GM18498 (cell line): ENCODE results near the gene GPR15LG.

Source experiments
- ATAC-seq: cut with Tn5 transposase; IDR thresholded peaks from one replicate; pipeline ENCODE4 v1.9.1; 2021; ENCODE audit warnings: mild to moderate bottlenecking, moderate library complexity; ENCODE audit not compliant: unreplicated experiment

GPR15LG gene

DNA sequence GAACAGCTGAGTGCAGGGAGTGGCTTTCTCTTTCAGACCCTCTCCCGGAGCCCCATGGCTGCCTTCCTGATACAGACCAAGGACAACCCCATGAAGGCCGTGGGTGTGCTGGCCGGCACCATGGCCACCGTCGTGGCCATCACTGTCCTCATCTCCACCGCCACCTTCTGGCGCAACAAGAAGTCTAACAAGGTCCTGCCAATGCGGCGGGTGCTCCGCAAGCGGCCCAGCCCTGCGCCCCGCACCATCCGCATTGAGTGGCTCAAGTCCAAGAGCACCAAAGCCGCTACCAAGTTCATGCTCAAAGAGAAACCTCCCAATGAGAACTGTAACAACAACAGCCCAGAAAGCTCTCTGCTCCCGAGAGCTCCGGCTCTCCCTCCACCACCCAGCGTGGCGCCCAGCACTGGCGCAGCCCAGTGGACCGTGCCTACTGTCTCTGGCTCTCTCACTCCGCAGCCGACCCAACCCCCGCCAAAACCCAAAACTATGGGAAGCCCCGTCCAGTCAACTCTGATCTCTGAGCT is 40.5 kb downstream of the GPR15LG start:
- ATAC-seq: peak; percentile 10

- ATAC-seq: peak; percentile 82
Observed at GRCh38 chr10:84214612-84215235, 41.1 kb downstream of the GPR15LG start.

- no peak for ATAC-seq
Observed at GRCh38 chr10:84216834-84217233, 43.2 kb downstream of the GPR15LG start.

GRCh38 chr10:84217746-84218145 is 44.1 kb downstream of the GPR15LG start:
- no peak for ATAC-seq

- no peak for ATAC-seq
Observed at GRCh38 chr10:84221916-84222315, 48.3 kb downstream of the GPR15LG start.

DNA sequence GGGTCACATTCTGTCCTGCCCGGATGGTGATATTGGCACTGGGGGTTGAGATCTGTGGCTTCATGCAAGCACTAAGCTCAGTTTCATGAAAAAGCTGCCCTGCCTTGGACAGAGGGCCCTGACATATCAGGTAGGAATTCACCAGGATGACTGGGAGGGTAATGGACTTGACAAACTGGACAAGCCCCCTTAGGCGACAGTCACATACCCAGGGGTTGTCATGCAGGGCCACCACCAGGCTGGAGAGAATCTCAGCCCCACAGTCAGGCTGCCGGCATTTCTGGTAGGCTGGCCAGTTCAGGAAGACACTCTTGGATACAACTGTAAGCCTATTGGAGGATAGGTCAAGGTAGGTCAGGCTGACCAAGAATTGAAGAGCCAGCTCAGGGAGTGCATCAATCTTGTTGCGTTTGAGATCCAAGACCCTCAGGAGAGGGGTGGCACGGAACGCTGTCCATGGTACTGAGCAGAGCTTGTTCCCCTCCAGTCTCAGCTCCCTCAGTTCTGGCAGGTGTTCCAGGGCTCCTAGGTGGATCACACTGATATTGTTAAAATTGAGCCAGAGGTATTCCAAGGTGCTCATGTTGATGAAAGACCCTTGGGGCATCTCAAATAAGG is 50.9 kb downstream of the GPR15LG start:
- no peak for ATAC-seq

DNA sequence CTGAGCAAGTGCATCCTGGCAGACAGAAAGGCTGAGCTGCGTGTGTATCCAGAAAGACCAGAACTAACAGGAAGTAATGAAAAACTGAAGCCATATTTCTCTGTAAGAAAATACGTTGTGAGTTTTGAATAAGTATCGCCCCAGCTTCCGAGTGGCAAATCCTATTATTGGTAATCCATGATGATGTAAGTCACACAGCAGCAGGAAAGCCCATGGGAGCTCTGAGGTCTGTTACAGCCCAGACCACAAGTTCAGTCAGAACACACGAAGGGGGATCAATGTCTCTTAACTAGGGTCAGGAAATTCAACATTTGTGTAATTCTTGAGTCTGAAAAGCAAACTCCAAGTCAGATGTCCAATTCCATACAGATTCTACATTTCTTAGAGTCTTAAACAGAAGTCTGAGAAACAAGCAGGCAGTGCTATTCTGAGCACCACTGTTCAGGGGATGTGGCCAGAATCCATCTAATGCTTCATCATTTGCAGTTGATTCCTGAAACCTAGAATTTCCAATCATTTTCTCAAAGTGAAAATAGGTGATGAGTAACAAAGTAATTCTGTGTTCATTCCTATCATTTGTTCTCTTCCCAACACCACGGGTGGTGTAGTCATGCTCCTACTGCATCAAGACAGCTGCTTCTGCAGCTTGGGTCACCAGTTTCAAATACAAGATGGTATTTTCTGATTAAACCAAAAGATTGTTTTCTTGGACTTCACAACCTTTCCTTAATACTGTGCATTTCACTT is 52.0 kb downstream of the GPR15LG start, which contains the start of gene LRIT2:
TSS of gene LRIT2 (minus strand) at position 118 of the 747 bp plus-strand sequence. CDS start at position 94, 24 bp downstream.
- no peak for ATAC-seq

- no peak for ATAC-seq
Observed at GRCh38 chr10:84226616-84227015, 53.0 kb downstream of the GPR15LG start.

DNA sequence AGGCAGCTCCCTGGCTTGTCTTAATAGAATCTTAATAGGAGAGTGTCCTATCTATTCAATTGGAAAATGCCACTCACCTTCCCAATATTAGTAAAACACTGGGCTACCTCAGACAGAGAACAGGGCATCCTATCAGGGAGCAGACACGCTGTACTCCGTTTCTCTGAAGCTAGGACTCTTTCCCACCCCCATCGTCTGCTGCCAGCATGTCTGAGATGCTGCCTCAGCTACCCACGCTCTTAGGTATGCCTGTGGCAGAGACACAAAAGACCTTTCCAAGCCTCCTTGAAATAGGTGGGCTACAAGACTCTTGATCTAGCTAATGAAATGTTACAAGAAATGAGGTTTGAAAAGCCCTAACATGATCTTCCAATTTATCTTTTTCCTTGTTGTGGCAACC is 54.2 kb downstream of the GPR15LG start:
- no peak for ATAC-seq

GRCh38 chr10:84230359-84230758 is 56.8 kb downstream of the GPR15LG start:
- ATAC-seq: no peak

DNA sequence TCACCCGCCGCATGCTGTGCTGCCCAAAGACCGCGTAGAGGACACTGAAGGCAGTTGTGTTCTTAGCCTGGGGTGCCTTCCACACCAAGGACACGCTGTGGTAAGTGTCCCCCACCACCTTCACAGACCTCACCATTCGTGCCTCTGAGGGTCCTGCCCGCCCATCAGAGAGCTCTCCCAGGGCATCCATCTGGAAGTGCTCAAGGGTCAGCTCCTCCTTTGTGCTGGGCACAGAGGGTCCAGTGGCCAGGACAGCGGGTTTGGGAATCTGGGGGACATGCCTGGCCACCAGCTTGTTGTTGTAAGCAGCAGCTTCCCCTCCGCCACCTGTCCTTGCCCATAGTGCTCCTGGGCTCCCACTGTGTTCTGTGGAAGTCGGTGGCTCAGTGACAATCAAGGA is 58.8 kb downstream of the GPR15LG start:
- ATAC-seq: no peak

- ATAC-seq: no peak
Observed at GRCh38 chr10:84233940-84234339, 60.3 kb downstream of the GPR15LG start.

DNA sequence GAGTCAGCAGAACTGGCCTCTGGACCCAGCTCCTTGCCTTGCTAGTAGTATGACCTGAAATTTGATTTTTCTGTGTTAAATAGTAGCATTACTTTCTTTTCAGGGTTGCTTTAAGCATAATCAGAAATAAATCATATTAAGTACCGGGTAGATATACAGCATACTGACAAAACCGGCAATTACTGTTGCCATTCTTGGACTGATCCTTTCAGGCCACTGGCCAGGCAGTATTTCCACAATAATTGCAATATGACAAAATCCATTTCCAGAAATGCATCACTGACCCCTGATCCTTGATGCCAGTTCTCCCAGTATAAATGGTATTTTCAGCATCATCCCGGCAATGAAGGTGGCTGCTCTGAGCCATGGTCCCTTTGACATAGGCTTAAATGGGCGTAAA is 60.9 kb downstream of the GPR15LG start:
- ATAC-seq: no peak
